Ishikawa (cell line): ENCODE measurements around the gene LGR4.

Experiments
- CEBPB ChIP-seq: IDR thresholded peaks from 2 replicates; pipeline ENCODE4 v1.6.1; 2012
- CREB1 ChIP-seq: IDR thresholded peaks from 2 replicates; pipeline ENCODE4 v1.6.1; 2012; ENCODE audit warnings: low read depth
- EGR1 ChIP-seq: IDR thresholded peaks from 2 replicates; pipeline ENCODE4 v1.6.1; 2012
- EP300 ChIP-seq: IDR thresholded peaks from 2 replicates; pipeline ENCODE4 v1.6.1; 2012; ENCODE audit warnings: borderline replicate concordance
- FOXM1 ChIP-seq: IDR thresholded peaks from 2 replicates; pipeline ENCODE4 v1.6.1; 2012; ENCODE audit warnings: low read depth, borderline replicate concordance
- NFIC ChIP-seq: IDR thresholded peaks from 2 replicates; pipeline ENCODE4 v1.6.1; 2012
- RAD21 ChIP-seq: IDR thresholded peaks from 2 replicates; pipeline ENCODE4 v1.6.1; 2012; ENCODE audit warnings: low read depth
- REST ChIP-seq: IDR thresholded peaks from 2 replicates; pipeline ENCODE4 v1.6.1; 2012; ENCODE audit warnings: low read depth, mild to moderate bottlenecking
- TAF1 ChIP-seq: IDR thresholded peaks from 2 replicates; pipeline ENCODE4 v1.6.1; 2012; ENCODE audit warnings: low read depth, mild to moderate bottlenecking
- TCF12 ChIP-seq: IDR thresholded peaks from 2 replicates; pipeline ENCODE4 v1.6.1; 2012; ENCODE audit warnings: low read depth
- TEAD4 ChIP-seq: IDR thresholded peaks from 2 replicates; pipeline ENCODE4 v1.6.1; 2012
- USF1 ChIP-seq: IDR thresholded peaks from 2 replicates; pipeline ENCODE4 v1.6.1; 2012
- YY1 ChIP-seq: IDR thresholded peaks from 2 replicates; pipeline ENCODE4 v1.6.1; 2012; ENCODE audit warnings: low read depth
- ZBTB7A ChIP-seq: IDR thresholded peaks from 2 replicates; pipeline ENCODE4 v1.6.1; 2012; ENCODE audit warnings: low read depth
- TF ChIP-seq, protein P1 (sequence below): IDR thresholded peaks from 2 replicates; pipeline ENCODE4 v1.6.1; 2012

The LGR4 gene

GRCh38 chr11:27357250-27357649 is 115.3 kb downstream of the LGR4 start:
- TF ChIP-seq REST (no peak), EGR1 (no peak), RAD21 (no peak), TEAD4 (no peak), TCF12 (no peak), USF1 (no peak), FOXM1 (no peak), EP300 (no peak), CREB1 (no peak)

- TF ChIP-seq YY1 (no peak), USF1 (no peak)
Observed at GRCh38 chr11:27356624-27357222, 115.9 kb downstream of the LGR4 start.

DNA sequence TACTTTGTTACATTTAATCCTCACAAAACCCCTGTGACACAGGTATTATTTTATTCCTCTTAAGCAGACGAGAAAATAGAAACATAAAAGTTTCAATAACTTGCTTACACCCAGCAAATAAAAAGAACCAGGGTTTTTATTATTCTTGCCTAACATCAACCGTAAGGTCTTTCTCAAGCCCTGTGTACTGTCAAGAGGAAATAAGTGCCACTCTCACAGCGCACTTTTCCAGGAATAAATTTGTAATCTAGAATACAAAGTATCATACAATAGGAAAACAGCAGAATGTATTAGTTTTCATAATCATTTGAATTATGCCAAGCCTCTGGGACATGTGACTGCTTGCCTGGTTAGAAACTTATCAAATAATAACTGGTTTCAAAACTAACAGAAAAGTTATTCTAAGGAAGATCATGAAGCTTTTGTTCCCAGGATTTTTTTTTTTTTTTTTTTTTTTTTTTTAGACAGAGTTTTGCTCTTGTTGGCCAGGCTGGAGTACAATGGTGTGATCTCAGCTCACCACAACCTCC is 117.0 kb downstream of the LGR4 start:
- TF ChIP-seq NFIC (no peak), USF1 (no peak), TEAD4 (no peak), FOXM1 (no peak), TAF1 (no peak)

DNA sequence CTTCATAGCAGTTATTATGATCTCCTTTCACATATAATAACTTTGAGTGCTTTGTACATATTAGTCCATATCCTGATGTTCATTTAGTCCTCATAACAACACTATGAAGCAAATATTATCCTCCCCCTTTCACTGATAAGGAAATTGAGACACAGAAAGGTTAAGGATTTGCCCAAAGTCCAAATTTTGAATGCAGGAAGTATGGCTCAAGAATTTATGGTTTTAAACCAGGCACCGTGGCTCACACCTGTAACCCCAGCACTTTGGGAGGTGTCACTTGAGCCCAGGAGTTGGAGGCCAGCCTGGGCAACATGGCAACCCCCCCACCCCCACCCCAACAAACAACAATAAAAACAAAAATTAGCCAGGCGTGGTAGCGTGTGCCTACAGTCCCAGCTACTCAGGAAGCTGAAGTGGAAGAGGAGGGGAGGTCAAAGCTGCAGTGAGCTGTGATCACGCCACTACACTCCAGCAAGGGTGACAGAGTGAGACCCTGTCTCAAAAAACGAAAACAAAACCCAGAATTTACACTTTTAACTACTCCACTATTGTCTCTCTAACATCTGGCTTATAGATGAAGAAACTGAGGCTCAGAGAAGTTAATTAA is 118.1 kb downstream of the LGR4 start:
- no peak for TF ChIP-seq TAF1
- no peak for TF ChIP-seq CEBPB
- TF ChIP-seq TEAD4: no peak

DNA sequence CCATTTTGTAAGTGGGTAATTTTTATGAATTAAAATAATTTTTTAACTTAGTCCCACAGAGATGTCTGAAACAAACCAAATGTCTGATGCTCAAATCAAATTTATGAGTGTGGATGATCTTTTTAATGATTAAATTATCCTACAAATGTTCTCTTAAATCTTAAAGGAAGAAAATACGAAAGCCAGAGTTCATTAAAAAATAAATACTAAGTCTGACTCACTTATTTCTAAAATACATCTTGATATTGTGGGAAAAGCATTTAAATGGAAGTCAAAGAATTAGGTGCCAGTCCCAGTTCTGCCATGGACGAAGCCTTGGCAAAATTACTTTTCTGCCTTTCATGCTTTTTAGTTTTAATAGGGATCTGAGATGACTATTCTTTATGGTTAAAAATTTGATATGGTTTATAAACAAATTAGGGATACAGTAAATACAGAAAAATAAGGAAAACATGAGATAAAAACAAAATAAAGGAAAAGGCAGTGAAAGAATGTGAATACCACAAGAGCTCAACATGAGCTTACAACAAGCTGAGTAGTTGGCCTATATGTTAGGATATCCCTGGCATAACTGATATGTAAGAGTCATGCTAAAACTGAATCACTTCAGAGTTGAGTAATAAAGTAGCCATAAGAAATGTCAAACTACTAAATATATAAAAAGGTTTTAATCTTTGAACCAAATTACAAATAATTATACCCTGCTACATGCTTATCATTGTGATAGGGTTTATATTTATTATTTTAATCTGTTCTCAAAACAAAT is 118.8 kb downstream of the LGR4 start:
- TF ChIP-seq YY1 (no peak), ZBTB7A (no peak), TAF1 (no peak), TCF12 (no peak)

DNA sequence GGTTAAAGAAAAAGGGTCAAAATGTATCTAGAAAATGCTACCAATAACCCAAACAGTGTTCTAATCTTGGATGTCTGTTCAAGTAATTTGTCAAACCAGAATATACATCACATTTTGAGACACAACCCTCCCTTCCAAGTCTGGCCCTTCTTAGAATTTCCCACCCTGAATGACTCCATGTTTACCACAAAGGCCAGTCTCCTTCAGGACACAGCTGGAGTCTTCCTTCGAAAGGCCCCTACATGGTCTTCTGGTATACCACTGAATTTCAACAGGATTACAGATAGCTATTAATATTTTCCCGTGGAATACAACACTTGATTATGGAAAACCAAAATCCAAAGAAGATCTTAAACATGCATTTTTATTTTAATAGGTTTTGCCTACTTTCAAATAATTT is 119.8 kb downstream of the LGR4 start:
- TF ChIP-seq EGR1: no peak
- TF ChIP-seq EP300: no peak
- TF ChIP-seq, protein P1, sequence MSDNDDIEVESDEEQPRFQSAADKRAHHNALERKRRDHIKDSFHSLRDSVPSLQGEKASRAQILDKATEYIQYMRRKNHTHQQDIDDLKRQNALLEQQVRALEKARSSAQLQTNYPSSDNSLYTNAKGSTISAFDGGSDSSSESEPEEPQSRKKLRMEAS: no peak
- TF ChIP-seq REST: no peak
- no peak for TF ChIP-seq TEAD4
- TF ChIP-seq ZBTB7A: no peak
- TF ChIP-seq TAF1: no peak
- no peak for TF ChIP-seq RAD21
- TF ChIP-seq CEBPB: no peak
- no peak for TF ChIP-seq NFIC
- TF ChIP-seq TCF12: no peak
- no peak for TF ChIP-seq CREB1
- no peak for TF ChIP-seq YY1
- no peak for TF ChIP-seq USF1
- no peak for TF ChIP-seq FOXM1
